GM21737 (cell line): ENCODE data around the gene PPP1R15B.
"Not testable (repeated sequence)": the region's sequence is repeated elsewhere in the genome, so short reads cannot be mapped to it uniquely, and the experiment has no call there.

ENCODE experiments used
- ATAC-seq: cut with Tn5 transposase; IDR thresholded peaks from one replicate; pipeline ENCODE4 v1.9.1; 2021; ENCODE audit warnings: mild to moderate bottlenecking, moderate library complexity; ENCODE audit not compliant: unreplicated experiment

Gene PPP1R15B

DNA sequence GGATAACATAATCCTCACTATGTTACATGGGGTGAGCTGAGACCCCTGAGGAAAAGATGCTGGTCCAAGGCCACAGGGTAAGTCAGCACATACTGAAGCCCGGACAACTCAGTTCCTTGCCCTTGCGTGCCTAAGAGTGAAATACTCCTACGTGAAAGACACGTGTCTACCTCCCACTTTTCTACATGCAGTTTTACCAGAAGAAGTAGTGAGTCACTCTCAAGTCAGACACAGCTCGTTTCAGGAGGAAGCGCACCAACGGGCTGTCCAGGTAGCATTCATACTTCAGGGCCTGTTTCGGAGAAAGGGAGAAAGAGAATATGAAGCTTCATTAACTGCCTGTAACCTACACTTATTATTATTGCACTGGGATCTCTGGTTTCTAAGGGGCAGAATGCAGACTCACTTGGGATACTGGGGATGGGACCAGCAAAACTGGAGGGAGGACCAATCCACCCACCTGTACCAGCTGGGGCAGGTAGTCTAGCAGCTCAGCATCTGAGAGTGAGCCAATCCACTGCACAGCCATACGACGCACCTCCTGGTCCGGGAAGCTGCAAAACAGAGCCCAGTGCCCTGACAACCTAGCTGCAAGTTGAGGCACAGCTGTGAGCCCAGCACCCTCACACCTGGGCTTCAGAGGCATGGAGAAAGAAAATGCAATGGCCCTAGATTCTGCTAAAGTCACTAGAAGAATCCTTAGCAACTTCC, 32.4 kb upstream of the PPP1R15B start:
- no peak for ATAC-seq

DNA sequence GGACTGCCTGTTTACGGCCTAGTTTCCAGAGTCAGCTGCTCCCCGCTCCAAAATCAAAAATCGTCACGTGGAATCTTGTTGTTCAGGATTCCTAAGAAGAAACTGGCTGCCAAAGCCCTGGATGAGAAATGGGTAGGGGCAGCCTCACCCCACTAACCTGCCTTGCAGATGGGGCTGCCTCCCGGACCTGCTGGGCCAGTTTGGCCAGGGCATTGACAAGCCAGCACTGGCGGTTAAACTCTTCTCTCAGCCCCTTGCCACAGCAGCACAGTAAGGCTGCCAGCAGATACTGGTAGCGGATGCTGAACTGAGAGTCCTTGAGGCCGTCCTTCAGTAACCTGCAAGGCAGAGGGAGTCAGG, 31.6 kb upstream of the PPP1R15B start:
- ATAC-seq: no peak

DNA sequence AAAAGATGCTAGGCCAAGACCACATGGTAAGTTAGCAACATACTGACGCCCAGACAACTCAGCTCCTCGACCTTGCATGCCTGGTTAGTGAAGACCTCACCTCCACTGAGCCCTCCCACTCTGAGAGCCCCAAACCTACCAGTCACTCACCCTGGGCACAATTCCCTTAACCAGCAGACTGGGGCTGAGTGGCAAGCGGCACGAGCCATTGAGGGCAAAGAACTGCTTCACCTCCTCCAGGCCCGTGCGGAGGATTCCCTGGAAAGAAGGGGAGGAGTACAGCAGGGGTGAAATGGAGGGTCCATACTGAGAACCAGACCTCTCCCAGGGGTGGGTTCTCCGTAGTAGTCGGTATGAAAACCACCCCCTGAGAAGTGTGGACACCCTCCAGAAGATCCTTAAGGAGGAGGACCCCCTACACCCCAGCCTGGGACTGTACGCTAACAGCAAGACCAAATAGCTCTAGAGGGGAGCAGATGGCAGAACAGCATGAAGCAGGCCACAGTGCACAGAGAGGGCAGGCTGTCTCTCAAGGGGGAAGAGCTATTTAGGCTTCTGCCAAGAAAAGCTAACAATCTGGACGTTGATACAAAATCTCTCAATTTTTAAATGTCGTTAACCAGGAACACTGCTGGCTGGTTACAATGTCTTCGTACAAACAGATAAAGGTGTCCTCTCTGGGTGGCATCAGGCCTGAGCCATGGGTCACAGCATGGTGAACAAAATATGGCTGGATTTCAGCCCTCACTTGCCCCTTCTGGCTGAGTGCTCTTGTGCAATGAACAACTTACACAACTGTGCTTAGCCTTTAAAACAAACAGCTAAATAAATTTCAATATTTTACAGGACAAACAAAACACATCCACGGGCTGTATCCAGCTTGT, 31.0 kb upstream of the PPP1R15B start:
- ATAC-seq: no peak

DNA sequence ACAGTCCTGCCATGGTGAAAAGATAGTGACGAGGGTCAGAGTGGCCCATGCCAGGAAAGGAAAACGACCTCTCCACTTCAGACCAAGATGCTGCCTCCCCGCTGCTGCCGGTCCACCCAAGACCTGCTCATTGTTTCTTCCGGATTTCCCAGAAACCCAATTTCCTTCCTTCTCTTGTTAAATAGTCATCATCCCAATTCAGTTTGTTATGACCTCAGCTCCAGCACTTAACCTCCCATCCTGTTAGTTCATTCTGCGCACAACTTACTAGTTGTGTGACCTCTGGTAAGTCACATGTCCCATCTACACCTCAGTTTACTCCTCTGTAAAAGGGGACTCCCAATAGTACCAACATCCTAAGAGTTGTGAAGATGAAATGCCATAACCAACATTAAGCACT, 29.9 kb upstream of the PPP1R15B start:
- no peak for ATAC-seq

DNA sequence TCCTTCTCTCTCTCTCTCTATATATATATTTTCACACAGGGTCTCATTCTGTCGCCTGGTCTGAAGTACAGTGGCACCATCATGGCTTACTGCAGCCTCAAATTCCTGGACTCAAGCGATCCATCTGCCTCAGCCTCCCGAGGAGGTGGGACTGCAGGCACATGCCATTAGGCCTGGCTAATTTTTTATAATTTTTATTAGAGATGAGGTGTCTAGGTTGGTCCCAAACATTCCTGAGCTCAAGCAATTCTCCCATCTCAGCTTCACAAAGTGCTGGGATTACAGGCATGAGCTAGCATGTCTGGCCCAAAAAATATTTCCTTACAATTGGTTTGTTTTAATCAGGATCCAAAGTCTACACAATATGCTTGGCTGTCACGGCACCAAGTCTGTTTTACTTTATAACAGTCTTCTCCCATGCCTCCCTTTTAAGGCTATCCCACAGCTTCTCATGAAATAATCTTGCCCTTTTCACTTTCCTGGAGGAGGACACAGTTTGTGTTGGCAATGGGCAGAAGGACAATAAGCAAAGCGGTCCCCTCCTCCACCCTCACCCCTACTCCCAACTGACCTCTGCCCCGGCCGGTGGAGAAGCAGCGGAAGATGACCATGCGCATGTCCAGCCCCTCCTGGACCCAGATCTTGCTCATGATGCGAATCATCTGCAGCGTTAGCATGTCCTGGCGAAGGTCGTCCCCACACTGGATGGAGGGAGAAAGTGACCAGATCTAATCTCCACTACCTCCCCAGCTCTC, 28.2 kb upstream of the PPP1R15B start:
- no peak for ATAC-seq

DNA sequence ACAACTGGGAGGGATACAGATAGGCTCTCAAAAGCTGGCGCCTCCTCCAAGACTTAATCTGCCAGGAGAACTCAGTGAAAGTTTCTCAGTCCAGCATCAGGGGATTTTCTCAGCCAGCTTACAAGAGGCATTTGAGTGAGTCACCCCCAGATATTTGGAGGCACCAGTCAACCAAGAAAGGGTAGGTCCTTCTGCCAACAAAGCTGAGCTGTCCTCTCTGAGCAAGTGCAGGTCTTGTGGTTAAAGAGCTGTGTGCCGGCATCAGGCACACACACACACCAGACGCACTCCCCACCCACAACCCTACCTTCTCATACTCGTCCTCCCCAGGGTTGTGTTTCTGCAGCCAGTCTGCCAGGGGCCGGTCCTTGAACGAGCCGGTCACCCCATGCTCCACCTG, 27.0 kb upstream of the PPP1R15B start:
- no peak for ATAC-seq

DNA sequence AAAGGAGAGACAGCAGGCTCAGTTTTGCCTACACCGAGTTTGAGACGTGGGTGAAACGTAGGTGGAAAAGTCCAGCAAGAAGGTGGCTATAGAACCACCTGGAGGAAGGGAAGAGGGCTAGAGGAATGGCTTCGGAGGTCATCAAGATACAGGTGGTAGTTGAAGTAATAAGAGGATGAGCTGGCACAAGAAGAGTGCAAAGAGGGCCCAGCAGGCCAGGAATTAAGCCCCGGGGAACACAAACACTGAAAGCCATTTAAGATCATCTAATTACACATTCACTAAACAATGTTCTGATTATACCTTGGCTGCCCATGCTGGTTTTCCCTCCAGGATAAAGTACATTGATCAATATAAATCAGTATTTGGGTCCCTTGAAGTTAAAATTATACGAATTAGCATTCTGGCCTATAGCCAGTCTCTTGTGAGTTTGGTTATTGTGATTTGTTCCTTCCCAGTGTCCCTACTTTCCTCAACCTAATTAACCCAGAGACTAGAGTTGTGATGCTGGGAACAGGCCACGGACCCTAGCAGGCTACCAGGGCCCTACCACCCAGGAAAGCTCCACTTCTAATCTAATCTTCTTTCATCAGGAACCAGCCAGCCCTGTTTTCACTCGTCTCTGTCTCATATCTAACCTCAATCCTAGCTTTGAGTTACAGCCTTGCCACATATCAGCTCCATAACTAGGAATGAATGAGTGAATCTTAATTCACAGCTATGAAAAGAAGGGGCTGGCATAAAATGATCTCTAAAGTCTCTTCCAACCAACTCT, 26.4 kb upstream of the PPP1R15B start:
- ATAC-seq: no peak

DNA sequence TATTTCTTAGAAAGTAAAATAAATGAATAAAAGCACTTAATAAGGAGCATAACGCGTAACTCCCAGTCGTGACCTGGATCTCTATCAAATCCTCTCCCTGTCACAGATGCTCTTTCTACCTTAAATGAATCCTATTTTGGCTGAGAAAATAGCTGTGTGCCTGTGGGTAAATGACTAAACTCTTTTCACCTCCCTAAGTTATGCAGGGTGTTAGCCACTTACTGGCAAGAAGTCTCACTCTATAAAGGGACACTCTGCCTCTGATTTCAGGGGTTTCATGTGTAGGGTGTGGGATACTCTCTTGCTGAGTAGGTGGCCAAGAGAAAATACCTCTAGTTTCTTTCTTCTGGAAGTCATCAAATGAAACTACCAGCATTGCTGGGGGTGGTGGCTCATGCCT, 24.3 kb upstream of the PPP1R15B start:
- ATAC-seq: no peak

DNA sequence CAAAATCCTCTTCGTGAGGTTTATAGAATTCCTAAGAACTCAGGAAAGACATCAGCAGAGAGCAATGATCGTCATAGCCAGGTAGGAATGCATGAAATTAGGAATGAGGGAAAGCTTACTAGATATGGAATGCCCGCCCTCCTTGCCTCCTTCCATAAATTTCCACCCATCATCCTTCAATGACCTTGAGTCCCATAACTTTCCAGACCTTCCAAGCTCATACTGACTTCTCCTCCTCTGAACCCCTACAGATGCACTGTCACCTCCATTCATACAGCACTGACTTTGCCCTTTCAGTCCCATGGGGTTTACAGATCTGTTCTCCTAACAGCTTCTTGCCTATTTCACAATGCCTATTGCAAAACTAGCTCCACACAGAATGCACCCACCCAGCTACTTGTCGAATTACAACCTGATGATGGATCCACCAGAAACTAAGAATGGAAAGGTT, 23.8 kb upstream of the PPP1R15B start:
- no peak for ATAC-seq

DNA sequence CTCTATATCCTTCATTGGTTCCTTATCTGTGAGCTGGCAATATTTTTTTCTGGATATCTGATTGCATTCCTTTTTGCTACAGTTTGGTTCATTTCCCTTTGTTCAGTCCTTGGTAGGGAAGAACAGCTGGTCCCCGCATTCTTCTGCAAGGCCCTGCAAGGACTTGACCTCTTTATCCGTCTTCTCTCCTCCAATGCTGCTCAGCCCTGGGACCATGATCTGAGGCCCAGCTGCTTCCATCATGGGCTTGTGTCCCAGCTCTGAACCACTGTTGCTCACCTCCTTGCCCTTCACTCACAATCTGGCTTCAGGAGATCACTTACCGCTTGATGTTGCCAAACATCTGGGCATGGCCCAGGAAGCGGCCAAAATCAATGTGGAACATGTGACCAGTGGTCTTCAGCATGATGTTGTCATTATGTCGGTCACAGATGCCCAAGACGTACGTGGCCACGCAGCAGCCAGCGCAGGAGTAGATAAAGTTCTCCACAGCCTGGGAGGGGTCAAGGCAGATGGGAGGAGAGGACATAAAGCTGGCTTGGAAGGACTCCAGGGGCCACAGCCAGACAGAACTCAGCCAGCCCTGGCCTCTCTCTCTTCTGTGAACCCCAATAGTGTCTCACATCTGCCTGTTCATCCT, 22.6 kb upstream of the PPP1R15B start:
- no peak for ATAC-seq

DNA sequence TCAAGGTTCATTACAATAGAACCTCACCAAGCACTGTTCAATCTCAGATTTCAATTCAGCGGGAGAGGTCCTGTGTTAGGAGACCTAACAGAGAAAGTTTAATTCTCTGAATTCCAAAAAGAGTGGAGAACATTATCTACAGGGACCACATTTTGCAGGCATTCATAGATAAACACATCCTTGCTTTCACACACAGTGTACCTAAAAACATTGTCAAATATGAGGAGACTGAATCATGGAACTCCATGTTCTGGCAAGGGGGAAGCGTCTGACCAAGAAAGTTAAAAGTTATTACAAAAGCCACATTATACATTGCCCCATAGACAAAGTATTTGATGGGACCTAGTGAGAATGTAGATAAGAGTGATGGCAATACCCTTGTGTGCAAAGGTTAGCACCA, 21.1 kb upstream of the PPP1R15B start:
- no peak for ATAC-seq

DNA sequence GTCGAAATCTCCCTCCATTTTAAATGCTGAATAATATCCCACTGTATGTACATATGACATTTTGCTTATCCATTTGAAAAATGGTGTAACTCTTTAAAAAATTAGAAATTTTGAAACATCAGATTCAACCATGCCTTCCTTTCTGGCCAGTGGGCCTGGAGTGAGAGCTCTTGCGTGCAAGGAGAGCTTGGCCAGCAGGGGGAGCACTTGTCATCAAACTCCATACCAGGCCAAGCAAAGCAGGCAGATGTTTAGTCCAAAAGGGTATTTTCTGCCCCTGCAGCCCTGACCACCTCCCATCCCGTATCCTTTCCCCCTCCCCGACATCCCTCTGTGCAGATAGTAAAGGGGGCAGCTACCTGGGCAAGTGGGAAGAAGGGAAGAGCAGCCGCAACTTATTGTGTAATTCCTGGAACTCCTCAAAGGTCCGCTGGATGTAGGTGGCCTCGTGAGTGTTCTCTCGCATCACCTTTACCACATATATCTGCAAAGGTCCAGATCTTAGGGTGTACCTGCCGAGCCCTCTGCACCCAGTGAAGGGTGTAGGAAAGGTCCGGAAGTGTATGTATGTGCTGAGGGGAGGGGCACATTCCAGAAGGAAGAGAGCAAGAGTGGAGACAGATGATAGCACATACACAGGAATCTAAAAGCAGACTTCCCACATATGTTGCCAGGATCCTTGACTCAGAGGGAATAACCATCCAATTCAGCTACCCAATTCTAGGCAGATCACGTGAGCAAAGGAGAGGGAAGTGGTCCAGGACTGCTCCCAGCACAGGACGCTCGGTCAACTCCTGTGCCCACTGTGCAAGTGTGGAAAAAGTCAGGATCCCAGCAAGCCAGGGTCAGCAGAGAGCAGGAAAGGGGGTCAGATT, 19.9 kb upstream of the PPP1R15B start:
- no peak for ATAC-seq

DNA sequence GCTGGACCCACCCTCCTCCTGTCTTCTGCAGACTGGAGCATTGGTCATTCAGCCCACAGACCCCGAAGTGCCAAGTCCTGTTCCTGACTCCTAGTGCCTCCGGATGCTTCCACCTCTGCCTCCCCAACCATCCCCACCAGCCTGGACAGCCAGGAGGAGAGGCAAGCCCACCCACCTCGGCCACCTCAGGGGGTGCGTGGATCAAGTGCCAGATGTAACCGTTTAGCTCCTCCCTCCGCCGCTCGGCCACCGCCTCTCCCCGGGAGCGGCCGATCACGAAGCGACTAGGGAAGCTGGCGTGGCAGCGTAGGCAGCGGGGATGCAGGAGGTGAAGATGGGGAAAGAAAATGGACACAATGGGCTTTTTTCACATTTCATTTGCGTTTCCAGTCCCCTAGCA, 18.1 kb upstream of the PPP1R15B start:
- no peak for ATAC-seq

DNA sequence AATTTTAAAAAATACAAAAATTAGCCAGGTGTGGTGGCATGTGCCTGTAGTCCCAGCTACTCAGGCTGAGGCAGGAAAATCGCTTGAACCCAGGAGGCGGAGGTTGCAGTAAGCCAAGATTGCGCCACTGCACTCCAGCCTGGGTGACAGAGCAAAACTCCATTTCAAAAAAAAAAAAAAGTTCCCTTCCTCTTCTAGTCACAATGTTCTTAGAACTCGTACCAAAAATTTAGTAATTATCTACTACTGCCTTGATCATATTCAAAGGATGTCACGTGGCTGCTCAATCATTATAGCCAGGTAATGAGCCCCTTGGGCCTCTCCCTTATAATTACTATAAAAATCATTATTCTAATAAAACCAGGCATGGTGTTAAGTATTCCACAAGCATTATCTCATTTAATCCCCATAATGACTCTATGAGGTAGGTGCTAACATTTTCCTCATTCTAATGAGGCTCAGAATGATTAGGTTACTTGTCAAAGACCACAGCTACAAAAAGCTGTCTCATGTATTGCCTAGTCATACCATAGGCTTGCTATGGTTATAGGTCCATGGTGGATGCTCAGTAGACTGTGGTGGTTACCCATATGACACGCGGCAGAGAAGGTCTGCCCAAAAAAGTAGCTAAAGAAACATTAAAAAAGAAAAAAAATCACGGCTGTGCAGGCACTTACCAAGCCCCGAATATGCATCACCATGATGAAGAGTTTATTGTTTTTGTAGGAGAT, 15.5 kb upstream of the PPP1R15B start:
- no peak for ATAC-seq

DNA sequence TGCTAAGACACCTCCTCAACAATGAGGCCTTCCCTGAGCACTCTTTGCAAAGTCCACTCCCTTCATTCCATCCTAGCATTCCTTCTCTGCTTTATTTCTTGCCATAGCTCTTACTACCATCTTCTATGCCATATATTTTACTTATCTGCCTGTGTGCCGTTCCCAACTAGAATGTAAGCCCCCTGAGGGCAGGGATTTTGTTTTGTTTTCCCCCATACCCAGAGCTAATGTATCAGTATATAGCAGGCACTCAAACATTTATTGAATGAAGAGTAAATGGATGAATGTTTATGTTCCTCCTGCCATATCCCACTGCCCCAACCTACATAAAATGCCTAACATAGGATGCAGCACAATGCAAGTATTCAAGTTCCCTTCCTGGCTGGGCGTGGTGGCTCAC, 14.9 kb upstream of the PPP1R15B start:
- ATAC-seq: no peak

DNA sequence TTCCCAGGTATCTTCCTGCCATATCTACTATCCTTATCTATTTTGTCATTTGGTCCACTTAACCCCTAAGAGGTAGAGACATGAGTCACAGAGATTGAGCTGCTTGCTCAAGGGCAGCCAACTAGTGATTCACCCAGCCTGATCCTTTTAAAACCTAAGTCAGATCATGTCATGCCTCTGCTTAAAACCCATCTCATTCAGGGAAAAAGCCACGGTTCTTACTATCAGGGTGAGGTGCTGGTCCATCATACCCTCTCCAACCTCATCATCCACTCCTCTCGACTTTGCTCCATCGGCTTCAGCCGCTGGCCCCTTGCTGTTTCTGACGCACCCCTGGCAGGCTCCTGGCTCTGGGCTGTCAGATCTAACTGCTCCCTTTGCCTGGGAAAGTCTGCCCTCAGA, 14.4 kb upstream of the PPP1R15B start:
- no peak for ATAC-seq

DNA sequence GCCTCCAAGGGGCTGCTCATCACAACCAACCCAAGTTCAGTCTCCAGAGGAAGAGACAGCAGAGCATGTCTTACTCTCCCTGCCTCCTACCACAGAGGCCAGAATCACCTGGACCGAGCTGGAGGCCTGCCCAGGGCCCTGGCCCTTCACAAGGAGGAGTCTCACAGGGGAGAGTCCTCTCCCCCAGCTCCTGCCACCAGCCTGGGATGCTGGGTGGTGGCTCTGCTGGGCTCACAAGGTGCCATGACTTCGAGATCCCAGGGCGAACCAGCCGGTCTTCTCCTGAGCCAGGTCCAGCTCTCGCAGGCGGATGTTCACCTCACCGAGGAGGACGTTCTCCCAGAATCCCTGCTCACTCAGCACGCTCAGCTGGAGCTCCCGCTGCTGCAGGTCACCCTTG, 13.0 kb upstream of the PPP1R15B start:
- ATAC-seq: no peak

DNA sequence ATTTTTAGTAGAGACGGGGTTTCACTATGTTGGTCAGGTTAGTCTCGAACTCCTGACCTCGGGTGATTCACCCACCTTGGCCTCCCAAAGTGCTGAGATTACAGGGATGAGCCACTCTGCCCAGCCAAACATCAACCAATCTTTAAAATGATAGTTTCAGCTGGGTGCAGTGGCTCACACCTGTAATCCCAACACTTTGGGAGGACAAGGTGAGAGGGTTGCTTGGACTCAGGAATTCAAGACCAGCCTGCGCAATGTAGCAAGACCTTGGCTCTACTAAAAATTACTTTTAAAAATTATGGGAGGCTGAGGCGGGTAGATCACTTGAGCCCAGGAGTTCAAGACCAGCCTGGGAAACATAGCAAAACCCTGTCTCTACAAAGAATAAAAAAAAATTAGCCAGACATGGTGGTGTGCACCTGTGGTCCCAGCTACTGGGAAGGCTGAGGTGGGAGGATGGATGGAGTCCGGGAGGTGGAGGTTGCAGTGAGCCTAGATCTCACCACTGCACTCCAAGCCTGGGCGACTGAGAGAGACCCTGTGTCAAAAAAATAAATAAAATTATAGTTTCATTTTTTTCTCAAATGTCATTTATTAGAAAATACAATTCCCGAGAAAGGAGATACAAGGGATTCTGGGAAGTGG, 10.6 kb upstream of the PPP1R15B start:
- not testable (repeated sequence) for ATAC-seq
